ENCODE measurements around the gene TAB3.

The TAB3 gene

DNA sequence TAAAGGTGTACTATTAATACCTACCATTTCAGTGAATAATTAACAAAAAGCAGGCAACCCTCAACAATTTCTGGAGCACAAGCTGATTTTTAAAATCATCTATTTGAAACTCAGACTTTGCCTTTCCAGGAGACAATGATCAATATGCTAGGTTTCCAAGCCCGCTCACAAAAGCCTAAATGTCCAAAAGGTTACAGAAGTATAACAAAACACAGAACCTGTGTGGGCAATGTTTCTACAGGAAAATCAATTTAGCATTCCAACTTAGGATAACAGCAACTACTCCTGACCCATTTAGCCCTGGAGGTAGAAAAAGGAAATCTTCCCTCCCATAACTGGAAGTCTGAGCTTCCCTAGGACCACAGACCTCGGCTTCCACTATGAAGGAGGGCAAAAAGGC, 3.9 kb downstream of the TAB3 start:
- DNase-seq = no peak

DNA sequence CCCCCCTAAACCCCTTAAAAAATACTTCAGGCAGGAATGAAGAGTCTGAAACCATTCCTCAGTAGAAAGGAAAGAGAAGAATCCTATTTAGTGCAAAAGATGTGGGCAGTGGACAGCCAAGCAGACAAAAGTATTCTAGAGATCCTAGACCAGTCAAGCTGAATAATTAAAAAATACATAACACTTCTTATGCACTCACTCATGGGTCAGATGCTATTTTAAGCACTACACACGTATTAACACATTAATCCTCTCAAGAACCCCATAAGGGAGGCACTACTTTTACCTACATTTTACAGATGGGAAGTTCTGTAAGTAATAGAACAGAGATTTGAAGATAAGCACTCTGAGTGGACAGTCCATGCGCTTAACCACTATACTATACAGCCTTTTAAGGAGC, 5.9 kb downstream of the TAB3 start:
- no peak for DNase-seq

DNA sequence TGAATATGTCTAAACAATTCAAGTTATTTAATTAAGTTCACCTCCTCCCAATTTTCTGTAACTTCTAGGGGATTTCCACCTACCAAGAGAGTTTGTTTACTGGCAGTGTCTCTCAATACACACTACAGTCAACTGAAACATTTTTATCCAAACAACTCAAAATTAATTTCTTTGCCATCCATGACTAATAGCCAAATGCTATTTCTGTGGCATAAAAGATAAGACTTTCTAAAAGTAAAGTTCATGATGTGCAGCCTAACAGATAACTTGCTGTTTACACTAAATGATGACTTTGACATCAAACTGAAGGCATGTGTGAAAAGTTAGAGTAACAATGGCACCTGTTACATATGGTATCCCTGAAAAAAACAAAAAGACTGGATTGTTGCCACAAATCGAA, 7.3 kb downstream of the TAB3 start:
- no peak for DNase-seq

DNA sequence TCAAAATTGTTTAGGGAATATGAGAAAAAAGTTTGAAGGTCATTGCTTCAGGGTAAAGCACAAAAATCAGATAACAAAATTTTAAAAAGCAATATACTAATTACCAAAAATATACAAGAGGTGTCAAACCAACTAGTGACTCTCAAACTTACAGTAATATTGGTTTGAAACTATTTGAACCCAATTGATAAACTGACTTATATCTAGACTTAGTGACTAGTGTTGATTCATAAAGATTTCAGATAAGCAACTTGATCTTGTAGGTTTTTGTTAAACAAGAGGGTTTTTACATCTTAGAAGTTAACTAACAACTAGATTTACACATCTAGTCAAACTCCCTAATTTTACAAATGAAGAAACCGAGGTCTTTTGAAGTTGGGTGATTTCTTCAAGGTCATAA, 7.7 kb downstream of the TAB3 start:
- DNase-seq = no peak

DNA sequence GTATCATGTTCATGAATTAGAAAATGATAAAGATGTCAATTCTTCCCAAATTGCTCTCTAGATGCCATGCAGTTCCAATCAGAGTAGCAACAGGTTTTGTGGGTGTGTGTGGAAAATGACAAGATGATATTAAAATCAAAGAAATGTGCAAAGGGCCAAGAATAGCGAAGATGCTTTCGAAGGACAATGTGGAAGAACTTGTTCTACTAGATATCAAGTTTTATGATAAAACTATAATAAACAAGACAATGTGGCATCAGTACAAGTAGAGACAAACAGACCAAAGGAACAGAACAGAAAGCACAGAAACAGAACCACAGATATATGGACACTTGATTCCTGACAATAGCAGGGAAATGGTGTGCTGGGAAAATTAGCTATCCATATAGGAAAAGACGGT, 9.0 kb downstream of the TAB3 start:
- DNase-seq = no peak

DNA sequence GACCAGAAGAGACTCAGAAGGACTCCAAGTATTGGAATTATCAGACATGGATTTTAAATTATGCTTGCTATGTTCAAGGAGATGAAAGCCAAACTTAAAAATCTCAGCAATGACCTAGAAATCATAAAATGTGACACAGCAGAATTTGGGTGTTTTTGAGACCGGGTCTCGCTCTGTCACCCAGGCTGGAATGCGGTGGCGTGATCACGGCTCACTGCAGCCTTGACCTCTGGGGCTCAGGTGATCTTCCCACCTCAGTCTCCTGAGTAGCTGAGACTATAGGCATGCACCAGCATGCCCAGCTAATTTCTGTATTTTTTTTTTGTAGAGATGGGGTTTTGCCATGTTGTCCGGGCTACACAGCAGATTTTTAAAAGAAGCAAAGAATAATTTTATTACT, 12.7 kb downstream of the TAB3 start:
- DNase-seq = no peak

DNA sequence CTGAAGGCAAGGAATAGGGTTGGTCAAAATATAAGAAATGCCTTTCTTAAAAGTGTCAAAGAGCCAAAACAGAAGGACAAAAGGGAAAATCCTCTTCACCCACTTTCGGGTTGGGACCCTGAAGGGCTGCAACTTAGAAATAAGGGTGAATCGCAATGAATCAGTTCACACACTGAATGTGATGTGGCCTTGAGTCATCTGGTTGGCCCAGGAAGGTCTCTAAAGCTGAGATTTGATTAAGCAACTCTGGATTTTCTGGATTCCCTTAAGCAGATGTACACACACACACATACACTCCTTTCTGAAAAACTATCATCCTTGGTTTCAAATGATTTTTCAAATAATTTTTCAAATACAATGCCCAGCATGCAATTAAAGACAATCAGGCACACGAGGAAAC, 13.1 kb downstream of the TAB3 start:
- DNase-seq = no peak

DNA sequence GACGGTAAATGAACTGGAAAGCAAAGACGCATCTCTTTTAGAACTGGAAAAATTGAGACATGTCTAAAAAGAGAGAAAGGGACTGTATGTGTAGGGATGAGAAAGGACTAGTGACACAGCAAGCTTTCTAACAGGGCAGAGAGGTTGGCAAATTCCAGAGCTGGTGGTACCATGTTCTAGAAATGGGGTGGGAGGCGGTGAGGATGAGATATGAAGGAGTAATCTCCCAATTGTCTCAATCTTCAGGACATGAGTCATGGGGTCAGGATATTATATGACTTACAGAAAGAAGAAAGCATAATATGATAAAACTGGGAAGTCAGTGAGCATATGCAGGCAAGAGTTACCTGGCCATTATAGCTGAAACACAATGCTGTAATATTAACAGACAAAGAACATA, 14.2 kb downstream of the TAB3 start:
- no peak for DNase-seq

DNA sequence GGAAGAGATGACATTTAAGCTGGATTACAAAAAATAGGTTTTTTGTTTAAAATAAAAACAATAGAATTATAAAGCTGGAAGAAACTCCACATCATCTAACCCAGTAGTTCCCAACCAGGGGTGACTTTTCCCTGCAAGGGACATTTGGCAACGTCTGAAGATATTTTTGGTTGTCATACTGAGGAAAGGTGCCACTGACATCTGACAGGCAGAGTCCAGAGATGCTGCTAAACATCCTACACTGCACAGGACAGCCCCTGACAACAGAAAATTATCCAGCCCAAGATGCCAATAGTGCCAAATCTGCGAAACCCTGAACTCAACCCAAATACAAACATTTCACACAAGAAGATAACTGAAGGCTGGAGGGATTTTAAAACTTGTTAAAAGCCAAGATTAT, 18.5 kb downstream of the TAB3 start:
- no peak for DNase-seq

DNA sequence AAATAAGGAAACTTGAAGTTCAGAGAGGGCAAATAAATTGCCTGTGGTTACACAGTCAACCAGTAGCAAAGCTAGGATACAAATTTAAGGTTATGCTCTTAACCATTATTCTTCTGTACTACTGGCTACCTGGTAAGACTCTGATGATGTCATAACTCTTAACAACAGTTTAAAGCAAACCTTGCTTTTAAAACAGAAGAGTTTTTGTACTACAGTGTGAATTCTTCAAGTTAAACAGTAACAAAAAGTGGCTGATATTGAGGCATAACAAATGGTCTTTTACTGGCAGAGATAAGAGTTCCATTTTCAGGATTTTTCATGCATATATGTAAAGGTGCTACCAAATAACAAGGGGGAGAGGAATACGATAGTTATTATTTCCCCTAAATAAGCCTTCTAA, 23.4 kb downstream of the TAB3 start:
- DNase-seq = no peak

DNA sequence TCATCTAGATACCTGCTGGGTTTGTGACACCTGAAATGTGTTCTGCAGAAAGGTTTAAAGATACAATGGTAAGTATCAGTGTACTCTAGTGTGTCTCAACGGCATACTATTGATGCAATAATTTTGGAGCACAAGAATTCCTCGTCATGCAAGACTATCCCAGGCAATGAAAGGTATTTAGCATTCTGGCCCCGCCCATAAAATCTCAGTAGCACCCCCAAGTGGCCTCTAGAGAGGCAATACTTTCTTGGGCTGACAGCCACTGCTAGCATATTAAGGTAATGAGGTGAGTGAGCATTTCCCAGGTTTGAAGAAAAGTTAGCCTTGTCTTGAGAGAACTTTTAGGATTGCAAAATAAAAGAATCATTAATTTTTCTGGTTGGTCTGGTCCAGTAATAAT, 24.0 kb downstream of the TAB3 start:
- no peak for DNase-seq

DNA sequence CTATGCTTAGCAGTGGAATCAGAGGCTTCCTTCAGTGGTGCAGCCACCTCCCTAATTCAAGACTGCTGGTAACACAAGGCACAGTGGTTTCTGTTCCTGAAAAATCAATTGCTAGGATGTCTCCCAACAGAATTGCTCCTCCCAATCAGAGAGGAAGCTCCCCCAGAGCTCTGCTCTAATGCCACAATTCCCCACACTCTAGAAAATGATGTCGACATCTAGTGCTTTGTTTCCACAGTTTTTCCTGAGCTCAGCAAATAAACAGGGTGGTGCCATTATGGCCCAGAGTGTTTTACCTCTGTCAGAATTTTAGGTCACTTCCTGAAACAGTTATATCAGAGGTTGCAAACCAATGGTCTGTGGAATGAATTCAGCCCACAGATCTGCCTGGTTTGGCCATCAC, 24.7 kb downstream of the TAB3 start:
- no peak for DNase-seq

DNA sequence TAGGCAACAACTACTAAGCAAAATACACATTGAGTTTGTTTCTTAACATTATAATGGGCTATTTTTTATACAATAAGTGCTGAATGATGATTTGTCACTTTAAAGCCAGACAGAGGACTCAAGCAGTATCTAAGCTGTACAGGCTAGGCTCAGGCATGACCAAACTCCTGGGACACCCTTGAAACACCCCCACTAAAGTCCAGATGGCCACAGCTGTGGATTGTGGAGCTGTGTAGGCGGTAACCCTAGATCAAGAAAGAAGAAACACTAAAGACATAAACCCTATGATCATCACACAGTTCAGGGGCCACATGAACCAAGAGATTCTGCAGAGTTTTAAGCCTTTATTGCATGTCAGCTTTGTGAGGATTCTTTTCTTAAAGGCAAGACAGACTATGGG, 25.1 kb downstream of the TAB3 start:
- DNase-seq = no peak

DNA sequence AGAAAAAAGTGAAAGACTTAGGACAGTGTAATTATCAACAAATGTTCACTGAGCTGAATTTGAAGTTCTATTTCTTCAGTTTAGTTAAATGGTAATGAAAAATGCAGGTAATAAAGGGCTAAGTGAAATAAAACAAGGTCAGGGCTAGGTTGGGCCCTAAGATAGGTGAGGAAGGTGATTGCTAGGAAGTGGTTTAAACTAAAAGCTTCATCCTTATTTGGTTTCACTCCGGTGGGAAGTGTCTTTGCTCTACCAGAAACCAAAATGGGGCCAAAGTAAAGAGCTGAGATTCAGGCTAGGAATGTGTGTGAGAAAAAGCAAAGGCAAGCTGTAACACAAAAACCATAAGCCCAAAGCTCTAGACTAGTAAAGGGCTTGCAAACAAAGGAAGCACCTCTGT, 31.0 kb downstream of the TAB3 start:
- no peak for DNase-seq

DNA sequence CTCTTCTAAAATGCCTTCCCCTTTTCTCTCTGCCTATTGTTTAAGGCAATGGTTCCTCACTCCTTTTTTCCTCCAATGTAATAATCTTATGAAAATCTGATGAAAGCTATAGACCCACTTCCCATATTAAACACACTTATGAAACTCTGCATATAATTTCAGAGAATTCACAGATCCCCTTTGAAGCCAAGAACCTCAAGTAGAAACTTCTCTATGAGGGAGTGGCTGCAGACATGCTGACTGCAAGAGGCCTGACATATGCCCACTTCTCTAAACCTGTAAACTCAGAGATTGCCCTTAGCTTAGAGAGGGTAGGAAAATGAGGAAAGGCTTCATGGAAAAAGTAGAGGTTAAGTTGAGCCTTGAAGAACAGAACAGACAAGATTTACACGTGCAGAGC, 37.6 kb downstream of the TAB3 start:
- no peak for DNase-seq

DNA sequence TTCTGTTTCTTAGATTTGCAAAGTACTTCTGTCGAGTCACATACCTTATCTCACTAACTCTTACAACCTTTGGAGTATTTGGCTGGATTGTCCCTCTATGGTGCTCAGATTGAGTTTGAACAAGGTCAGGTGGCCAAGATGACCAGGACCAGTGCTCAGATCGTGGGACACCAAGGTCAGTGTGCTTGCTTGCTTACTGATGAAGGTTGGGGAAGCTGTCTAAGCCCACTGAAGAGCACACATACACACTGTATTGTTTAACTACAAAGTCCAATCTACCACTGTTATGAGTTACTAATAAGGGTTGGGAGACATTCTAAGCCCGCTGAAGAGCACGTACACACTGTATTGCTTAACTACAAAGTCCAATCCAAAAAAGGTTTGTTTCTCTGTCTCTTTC, 53.7 kb downstream of the TAB3 start:
- DNase-seq = no peak

DNA sequence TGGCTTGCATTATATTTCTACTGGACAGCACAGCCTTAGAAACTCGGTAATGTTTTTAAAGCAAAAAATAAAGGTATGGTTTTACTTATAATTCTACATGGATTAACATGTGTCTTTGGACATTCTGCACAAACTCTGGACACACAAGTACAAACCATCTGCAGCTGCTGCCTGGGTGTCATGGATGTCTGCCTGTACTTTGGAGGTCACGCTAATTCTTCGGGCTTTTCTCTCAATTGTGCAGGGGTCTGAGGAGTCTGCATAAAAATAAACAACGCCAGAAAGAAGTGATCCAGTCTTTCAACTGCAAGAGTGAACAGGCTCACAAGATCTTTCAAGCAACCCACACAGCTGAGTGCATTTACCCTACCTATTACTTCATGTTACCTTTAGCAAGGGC, 55.2 kb downstream of the TAB3 start:
- no peak for DNase-seq

DNA sequence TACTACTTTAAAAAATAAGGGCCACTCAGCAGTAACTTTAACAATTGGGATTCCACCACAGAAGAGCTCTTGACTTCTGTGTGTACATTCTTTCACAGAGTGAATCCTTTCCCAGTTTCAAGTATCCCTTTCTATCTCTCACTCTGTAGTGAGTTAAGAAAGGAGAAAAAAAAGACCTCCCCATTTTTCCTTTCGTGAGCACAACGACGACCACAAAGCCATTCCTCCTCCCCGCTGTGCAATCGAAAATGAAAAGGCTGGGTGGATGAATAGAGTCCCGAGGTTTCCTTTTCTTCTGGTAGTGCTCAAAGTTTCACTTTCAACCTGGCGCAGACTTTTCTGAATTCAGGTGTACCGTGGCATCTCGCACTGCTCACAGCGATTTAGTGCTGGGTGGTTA, 58.0 kb downstream of the TAB3 start:
- DNase-seq = no peak

DNA sequence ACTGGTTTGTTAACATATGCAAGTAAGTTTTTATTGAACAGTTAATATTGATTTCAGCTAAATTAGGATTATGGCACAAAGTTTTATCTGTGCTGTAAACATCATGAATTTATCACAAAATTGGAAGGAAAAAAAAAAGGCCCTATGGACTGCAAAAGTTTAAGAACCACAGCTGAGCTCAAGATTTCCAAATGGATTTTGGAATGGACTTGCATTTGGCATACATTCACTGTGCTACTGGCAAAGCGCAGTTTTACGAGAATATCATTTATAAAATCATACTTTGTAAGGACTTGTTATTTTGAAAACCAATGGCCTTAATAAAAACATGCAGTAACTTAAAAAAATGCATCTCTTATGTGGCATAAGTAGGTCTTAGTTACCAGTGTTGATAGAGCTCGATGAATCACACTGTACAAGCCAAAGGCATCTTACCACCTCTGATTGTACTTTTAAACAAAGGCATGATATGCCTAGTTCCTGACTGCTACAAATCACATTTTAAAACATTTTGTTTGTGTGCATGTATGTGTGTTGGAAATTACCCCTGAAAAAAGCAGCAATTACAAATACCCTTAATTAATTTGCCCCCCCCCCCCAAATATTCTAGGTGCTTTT, 58.6 kb downstream of the TAB3 start:
- DNase-seq = no peak

DNA sequence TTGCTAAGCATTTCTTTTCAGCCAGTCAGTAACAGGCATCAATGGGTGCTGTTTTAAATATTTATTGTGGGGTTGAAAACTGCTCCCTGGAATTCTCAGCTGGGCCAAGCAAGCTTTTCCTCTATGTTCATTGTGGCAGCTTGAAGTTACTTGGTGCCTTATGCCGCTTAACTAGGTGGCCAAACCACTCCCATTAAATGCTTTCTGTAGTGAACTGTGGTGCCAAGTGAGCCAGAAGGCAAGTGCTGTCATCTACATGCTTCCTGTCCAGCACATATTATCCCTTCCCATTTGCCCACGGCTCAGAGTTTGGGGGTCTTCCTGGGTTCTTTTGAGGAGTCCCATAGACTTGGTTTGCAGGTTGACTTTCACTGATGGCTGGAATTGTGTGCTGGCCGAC, 64.8 kb downstream of the TAB3 start:
- no peak for DNase-seq

DNA sequence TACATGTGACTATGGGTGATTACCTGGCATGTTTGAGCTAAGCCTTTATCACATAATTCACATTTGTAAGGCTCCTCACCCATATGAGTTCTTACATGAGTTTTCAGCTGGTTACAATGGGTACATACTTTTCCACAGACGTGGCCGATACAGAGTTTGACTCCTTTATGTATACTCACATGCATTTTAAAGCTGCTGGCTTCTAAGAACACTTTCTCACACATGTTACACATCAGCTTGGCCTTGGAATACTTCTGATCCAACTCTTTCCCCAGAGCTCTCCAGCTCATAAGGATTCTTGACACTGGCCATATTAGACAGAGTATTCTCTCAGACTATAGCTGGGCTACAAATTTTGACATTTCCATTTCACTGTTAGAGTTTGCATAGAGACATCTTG, 66.3 kb downstream of the TAB3 start:
- no peak for DNase-seq

DNA sequence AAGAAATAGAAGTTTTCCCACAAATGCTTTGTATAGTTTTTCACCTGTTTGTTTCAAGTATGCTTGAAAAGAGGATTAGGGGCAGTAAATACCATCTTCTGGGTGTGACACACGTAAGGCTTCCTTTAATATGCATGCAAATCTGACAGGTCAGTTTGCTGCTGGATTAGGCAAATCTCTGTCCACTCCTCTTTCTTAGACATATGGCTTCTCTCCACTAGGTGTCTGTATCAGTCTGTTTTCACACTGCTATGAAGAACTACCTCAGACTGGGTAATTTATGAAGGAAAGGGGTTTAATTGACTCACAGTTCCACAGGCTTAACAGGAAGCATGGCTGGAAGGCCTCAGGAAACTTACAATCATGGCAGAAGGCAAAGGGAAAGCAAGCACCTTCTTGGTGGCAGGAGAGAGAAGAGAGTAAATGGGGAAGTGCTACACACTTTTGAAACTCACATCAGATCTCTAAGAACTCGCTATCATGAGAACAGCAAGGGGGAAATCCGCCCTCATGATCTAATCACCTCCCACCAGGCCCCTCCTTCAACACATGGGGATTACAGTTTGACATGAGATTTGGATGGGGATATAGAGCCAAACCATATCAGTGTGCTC, 66.9 kb downstream of the TAB3 start:
- DNase-seq = no peak

DNA sequence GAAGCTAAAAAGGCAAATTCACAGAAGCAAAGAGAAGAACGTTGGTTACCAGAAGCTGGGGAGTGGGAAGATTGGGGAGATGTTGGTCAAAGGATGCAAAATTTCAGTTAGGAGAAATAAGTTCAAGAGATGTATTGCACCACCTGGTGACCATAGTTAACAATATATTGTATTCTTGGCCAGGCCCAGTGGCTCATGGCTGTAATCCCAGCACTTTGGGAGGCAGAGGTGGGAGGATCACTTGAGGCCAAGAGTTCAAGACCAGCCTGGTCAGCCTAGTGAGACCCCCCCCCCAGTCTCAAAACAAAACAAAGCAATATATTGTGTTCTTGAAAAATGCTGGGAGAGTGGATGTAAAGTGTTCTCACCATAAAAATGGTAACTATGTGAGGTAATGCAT, 67.9 kb downstream of the TAB3 start:
- no peak for DNase-seq

DNA sequence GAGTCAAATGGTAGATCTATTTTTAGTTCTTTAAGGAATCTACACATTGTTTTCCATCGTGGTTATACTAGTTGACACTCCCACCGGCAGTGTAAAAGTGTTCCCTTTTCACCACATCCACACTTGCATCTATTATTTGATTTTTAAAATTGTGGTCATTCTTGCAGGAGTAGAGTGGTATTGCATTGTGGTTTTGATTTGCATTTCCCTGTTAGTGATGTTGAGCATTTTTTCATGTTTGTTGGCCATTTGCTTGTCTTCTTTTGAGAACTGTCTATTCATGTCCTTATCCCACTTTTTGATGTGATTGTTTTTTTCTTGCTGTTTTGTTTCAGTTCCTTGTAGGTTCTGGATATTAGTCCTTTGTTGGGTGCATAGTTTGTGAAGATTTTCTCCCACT, 70.0 kb downstream of the TAB3 start:
- DNase-seq = no peak

DNA sequence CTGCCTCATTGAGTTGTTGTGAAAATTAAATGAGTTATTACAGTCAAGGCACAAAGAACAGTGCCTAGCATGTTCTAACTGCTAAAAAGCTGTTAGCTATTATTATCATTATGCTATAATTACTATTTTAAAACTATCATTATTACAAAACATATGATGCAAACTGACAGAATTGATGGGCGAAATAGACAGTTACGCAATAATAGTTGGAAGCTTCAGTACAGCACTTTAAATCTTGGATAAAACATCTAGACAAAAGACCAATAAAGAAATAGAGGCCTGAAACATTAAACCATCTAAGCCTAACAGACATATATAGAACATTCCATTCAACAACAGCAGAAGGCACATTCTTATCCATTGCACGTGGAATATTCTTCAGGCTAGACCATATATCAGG, 73.0 kb downstream of the TAB3 start:
- no peak for DNase-seq

DNA sequence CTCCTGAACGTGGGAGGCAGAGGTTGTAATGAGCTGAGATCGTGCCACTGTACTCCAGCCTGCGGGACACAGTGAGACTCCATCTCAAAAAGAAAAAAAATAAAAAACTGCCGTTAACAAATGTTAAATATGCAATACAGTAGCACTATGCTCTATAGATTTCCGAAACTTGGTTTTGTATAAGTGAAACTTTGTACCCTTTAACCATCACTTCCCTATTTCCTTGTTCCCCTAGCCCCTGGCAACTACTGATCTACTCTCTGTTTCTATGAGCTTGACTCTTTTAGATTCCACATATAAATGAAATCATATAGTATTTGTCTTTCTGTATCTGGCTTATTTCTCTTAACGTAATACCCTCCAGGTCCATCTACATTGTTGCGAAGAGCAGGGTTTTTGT, 74.1 kb downstream of the TAB3 start:
- DNase-seq = no peak

Data from NCI-H187 treated with DMSO at 0.1 percent for 48 hours (cell line).